NB4 (cell line): Measurements from ENCODE around the gene IGFBP4.

Source experiments
- POLR2A ChIP-seq: IDR thresholded peaks from 2 replicates; pipeline ENCODE4 v1.6.1; 2011; ENCODE audit warnings: mild to moderate bottlenecking; ENCODE audit not compliant: insufficient read length; ENCODE audit errors: extremely low read depth
- TF ChIP-seq, protein P1 (sequence below): IDR thresholded peaks from one replicate; pipeline ENCODE4 v1.5.1; 2012; ENCODE audit warnings: low read depth, low read length

DNA sequence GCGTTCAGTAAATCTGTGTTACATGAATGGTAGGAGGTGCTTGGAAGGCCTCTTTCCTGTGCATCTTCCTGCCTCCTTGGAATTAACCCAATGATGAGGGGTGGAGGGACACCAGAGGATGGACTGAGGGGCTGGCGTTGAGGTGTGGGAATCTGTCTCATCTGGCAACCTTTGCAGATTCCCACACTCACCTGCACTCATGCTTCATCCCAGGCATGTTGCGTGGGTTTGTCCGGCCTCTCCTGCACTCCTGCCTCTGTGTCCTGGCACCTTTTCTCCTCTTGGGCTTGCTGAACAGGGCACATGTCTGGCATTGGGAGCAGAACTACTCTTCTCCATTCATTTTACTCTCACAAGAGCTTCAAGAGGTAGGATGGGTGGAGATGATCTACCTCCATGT, 3.1 kb upstream of the IGFBP4 start:
- TF ChIP-seq, protein P1, sequence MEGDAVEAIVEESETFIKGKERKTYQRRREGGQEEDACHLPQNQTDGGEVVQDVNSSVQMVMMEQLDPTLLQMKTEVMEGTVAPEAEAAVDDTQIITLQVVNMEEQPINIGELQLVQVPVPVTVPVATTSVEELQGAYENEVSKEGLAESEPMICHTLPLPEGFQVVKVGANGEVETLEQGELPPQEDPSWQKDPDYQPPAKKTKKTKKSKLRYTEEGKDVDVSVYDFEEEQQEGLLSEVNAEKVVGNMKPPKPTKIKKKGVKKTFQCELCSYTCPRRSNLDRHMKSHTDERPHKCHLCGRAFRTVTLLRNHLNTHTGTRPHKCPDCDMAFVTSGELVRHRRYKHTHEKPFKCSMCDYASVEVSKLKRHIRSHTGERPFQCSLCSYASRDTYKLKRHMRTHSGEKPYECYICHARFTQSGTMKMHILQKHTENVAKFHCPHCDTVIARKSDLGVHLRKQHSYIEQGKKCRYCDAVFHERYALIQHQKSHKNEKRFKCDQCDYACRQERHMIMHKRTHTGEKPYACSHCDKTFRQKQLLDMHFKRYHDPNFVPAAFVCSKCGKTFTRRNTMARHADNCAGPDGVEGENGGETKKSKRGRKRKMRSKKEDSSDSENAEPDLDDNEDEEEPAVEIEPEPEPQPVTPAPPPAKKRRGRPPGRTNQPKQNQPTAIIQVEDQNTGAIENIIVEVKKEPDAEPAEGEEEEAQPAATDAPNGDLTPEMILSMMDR: no peak
- no peak for TF ChIP-seq POLR2A
